ENCODE results near the gene SLC27A4.

SLC27A4 gene

DNA sequence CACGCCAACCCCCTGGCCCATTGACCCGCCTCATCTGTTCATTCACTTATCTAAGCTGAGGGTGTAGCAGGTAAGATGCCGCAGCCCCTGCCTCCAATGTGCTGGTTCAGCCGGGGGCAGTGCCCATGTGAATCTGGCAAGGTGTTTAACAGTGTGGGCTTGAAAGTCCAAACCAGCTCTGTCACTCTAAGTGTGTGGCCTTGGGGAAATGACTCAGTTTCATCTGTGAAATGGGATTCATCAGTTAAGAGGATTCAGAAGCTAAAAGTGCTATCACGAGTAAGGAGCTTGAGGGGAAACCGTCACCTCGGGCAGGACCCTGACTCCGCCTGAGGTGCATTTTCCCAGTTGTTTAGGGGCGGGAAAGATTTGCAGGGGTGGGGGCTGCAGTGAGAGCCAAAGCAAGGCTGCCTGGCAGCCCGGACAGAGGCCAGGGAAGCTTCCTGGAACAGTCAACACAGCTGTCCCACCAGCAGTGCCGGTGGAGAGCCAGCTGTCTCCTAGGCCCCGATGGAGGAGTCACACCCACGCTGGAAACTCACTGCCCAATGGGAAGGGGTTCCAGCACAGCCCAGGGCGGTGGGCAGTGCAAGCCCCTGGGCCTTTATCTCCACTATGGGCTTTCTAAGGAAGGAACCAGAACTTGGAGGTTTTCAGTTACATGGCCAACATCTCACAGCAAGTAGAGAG, 21.1 kb downstream of the SLC27A4 start:
- ATAC-seq (ENCODE audit: low read depth) (no peak), DNase-seq (ENCODE audit: low spot score) (no peak)
- no peaks in the 10 kb centered on the region for H3K27me3 ChIP-seq (ENCODE audit: insufficient read depth, poor library complexity, severe bottlenecking)
- no peaks in the 10 kb centered on the region for H3K36me3 ChIP-seq (ENCODE audit: low read depth)
- H3K4me3 ChIP-seq (ENCODE audit: severe bottlenecking) = no peak overlapping the region
- no peak for TF ChIP-seq CTCF (IDR thresholded peaks at IDR 0.05; ENCODE audit: poor library complexity, severe bottlenecking)
- H3K9me3 ChIP-seq (ENCODE audit: severe bottlenecking) = no peaks in the 10 kb centered on the region
- no peak overlapping the region for H3K27ac ChIP-seq (ENCODE audit: poor library complexity, severe bottlenecking)
- no peaks in the 10 kb centered on the region for H3K4me1 ChIP-seq (ENCODE audit: insufficient read depth, poor library complexity, severe bottlenecking)

- DNase-seq (ENCODE audit: low spot score) (no peak), ATAC-seq (ENCODE audit: low read depth) (peak; percentile 84)
- H3K27me3 ChIP-seq (ENCODE audit: insufficient read depth, poor library complexity, severe bottlenecking) = no peaks in the 10 kb centered on the region
- H3K4me1 ChIP-seq (ENCODE audit: insufficient read depth, poor library complexity, severe bottlenecking) = no peaks in the 10 kb centered on the region
- H3K4me3 ChIP-seq (ENCODE audit: severe bottlenecking) = peak overlapping the region; percentile 7
- no peaks in the 10 kb centered on the region for H3K36me3 ChIP-seq (ENCODE audit: low read depth)
- H3K27ac ChIP-seq (ENCODE audit: poor library complexity, severe bottlenecking) = no peak overlapping the region
- peak; percentile 93 for TF ChIP-seq CTCF (IDR thresholded peaks at IDR 0.05; ENCODE audit: poor library complexity, severe bottlenecking)
- no peaks in the 10 kb centered on the region for H3K9me3 ChIP-seq (ENCODE audit: severe bottlenecking)
Observed at GRCh38 chr9:128361986-128362646, 21.8 kb downstream of the SLC27A4 start.

- Histone ChIP-seq H3K36me3 (ENCODE audit: low read depth) (no peaks in the 10 kb centered on the region), H3K4me1 (ENCODE audit: insufficient read depth, poor library complexity, severe bottlenecking) (no peaks in the 10 kb centered on the region), H3K9me3 (ENCODE audit: severe bottlenecking) (no peaks in the 10 kb centered on the region), H3K4me3 (ENCODE audit: severe bottlenecking) (no peak overlapping the region), H3K27ac (ENCODE audit: poor library complexity, severe bottlenecking) (no peak overlapping the region), H3K27me3 (ENCODE audit: insufficient read depth, poor library complexity, severe bottlenecking) (no peaks in the 10 kb centered on the region)
- no peak for DNase-seq (ENCODE audit: low spot score)
- TF ChIP-seq CTCF (IDR thresholded peaks at IDR 0.05; ENCODE audit: poor library complexity, severe bottlenecking) = no peak
- ATAC-seq (ENCODE audit: low read depth) = no peak
Observed at GRCh38 chr9:128362774-128363173, 22.4 kb downstream of the SLC27A4 start.

DNA sequence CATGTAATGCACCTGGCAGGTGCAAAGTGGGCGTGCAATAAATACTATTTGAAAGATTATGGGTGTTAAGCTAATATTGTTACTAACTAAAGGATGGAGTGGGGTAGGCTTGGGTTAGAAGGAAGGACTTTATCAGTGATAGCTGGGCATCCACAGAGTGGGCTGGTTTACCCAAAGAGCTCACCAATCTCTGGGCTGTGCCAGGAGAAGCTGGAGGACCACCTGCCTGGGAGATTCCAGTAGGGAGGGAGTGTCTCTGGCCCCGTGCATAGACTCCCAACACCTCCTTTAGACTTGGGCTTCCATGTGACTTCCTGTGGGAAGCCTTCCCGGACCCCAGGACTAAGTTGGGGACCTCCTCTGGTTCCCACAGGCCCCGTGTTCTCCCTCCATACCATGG, 25.2 kb downstream of the SLC27A4 start:
- H3K9me3 ChIP-seq (ENCODE audit: severe bottlenecking) = no peaks in the 10 kb centered on the region
- no peaks in the 10 kb centered on the region for H3K27me3 ChIP-seq (ENCODE audit: insufficient read depth, poor library complexity, severe bottlenecking)
- H3K36me3 ChIP-seq (ENCODE audit: low read depth) = no peaks in the 10 kb centered on the region
- DNase-seq (ENCODE audit: low spot score) = no peak
- no peak for TF ChIP-seq CTCF (IDR thresholded peaks at IDR 0.05; ENCODE audit: poor library complexity, severe bottlenecking)
- no peaks in the 10 kb centered on the region for H3K4me1 ChIP-seq (ENCODE audit: insufficient read depth, poor library complexity, severe bottlenecking)
- no peak overlapping the region for H3K27ac ChIP-seq (ENCODE audit: poor library complexity, severe bottlenecking)
- ATAC-seq (ENCODE audit: low read depth) = no peak
- no peak overlapping the region for H3K4me3 ChIP-seq (ENCODE audit: severe bottlenecking)

Measured in RWPE2 (cell line).